ENCODE measurements around the gene KRT74.
"Not testable (repeated sequence)": the region's sequence is repeated elsewhere in the genome, so short reads cannot be mapped to it uniquely, and the experiment has no call there.

Gene KRT74

GRCh38 chr12:52602552-52602951 is 28.9 kb upstream of the KRT74 start:
- no peak for DNase-seq (ENCODE audit: low read depth)

GRCh38 chr12:52601671-52602070 is 28.0 kb upstream of the KRT74 start:
- no peak for DNase-seq (ENCODE audit: low read depth)

- DNase-seq (ENCODE audit: low read depth) = no peak
These were observed 27.4 kb upstream of the KRT74 start, which contains the start of gene KRT72 for GRCh38 chr12:52600941-52601481. KRT72 (minus strand) TSS chr12:52601463; CDS start chr12:52601452, 11 bp downstream.

DNA sequence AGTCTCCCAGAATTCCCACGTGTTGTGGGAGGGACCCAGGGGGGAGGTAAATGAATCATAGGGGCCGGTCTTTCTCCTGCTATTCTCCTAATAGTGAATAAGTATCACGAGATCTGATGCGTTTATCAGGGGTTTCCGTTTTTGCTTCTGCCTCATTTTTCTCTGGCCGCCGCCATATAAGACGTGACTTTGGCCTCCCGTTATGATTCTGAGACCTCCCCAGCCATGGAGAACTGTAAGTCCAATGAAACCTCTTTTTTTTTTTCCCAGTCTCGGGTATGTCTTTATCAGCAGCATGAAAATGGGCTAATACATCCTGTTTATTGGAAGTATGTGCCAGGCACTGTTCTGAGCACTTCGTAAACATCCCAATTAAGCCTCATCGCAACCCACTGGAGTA is 26.8 kb upstream of the KRT74 start:
- DNase-seq (ENCODE audit: low read depth) = no peak

DNA sequence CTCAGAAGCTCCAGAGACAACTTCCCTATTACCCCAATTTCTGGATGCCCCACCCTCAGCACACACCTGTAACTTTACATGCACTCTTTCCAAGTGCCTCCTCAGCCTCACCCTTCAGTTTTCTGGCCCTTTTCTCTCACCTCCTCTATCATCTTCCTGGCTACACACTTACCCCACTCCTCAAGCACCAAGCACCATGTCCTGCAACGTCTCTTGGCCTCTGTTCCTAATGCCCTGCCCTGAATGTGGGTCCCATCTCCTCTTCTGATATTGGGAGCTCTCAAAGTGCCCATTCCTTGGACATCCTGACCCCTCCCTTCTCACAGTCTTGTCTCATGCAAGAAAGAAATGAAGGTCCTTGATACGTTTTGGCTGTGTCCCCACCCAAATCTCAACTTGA is 26.4 kb upstream of the KRT74 start:
- no peak for DNase-seq (ENCODE audit: low read depth)

DNA sequence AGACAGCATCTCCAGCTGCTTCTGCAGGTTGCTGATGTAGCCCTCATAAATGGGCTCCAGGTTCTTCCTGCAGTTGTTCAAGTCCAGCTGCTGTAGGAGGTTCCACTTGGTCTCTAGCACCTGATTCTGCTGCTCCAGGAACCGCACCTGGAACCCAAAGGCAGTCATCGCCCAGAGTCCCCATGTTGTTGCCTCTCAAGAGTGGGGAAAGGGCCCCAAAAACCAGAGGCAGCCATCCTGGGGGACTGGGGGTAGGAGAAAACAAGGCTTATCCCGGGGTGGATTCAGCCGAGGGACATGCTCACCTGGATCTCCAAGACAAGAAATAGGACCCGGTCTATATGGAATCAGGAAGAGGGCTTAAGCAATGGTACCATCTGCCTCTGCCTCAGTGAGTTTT is 25.3 kb upstream of the KRT74 start:
- no peak for DNase-seq (ENCODE audit: low read depth)

GRCh38 chr12:52594237-52594636 is 20.6 kb upstream of the KRT74 start:
- DNase-seq (ENCODE audit: low read depth) = not testable (repeated sequence)

GRCh38 chr12:52591521-52591920 is 17.9 kb upstream of the KRT74 start:
- no peak for DNase-seq (ENCODE audit: low read depth)

- DNase-seq (ENCODE audit: low read depth) = no peak
These were observed 16.4 kb upstream of the KRT74 start for GRCh38 chr12:52590021-52590420.

DNA sequence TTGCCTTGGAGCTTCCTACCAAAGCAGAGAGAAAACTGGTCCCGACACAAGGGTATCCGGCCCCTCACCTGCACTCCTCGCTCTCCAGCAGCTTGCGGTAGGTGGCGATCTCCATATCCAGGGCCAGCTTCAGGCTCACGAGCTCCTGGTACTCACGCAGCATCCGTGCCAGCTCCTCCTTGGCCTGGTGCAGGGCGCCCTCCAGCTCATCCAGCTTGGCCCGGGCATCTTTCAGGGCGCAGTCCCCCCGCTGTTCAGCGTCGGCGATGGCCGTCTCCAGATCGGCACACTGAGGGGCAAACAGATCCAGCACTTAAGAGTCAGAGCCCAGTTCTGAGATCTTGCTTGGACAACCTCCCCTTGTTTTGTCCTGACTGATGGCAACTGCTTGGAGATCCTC is 13.9 kb upstream of the KRT74 start:
- DNase-seq (ENCODE audit: low read depth) = no peak

DNA sequence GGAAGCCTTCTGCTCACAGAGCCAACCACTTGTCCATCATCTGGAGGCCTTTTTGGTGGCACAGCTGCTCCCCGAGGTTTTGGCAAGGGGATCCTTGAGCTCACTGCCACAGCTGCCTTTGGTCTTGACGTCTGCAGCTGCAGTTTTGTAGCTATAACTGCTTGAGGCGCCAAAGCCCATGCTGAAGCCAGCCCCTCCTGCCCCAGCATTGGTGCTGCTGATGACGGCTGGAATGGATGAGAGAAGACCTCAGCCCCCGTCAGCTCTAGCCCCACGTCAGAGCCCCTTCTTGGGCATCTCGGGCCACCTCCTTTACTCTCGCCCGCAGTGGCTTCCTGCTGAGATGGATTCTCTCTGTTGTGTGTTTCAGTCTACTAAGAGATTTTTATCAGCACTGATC is 12.3 kb upstream of the KRT74 start:
- DNase-seq (ENCODE audit: low read depth) = peak; percentile 24

GRCh38 chr12:52585066-52585465 is 11.4 kb upstream of the KRT74 start:
- no peak for DNase-seq (ENCODE audit: low read depth)

GRCh38 chr12:52584156-52584682 is 10.6 kb upstream of the KRT74 start:
- no peak for DNase-seq (ENCODE audit: low read depth)

DNA sequence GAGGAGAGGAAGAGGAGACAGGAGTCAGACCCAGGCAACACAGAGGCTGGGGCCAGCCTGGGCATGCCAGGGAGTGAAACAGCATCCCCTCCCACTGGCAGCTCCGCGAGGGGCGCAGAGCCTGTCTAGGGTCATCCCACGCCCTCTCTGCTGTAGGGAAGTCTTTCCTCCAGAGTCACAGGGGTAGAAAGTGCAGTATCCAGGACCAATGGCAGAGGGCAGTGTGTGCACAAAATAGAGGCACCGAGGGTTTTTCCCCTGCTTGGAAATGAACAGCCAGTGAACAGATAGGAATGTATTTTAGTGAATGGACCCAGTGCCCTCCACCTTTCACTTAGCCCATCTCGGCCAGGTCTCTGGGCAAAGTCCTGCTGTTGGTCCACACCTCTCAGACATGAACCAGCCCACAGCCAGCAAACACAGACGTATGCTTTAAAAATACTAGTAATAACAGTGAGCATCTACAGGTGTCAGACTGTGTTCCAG is 9.4 kb upstream of the KRT74 start:
- DNase-seq (ENCODE audit: low read depth) = peak; percentile 44

- no peak for DNase-seq (ENCODE audit: low read depth)
These were observed 8.8 kb upstream of the KRT74 start for GRCh38 chr12:52582486-52582885.

- DNase-seq (ENCODE audit: low read depth) = no peak
These were observed 7.8 kb upstream of the KRT74 start for GRCh38 chr12:52581481-52581880.

DNA sequence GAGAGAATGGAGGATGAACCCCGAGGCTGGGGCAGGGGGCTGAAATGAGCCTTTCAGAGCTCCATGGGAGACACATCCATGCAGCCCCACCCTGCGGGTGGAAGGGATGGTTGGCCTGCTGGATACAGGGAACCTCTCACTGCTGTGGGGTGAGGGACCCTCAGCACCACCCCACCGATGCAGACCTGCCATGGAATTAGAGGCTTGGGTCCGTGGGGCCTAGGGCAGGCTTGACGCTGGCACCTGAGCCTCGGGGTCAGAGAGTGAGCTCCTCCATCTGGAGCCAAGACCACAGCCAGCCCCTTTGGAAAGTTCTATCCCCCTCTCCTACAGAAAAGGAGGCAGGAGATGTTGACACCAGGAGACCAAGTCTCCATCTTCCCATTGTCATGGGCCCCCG is 7.4 kb upstream of the KRT74 start:
- DNase-seq (ENCODE audit: low read depth) = no peak

DNA sequence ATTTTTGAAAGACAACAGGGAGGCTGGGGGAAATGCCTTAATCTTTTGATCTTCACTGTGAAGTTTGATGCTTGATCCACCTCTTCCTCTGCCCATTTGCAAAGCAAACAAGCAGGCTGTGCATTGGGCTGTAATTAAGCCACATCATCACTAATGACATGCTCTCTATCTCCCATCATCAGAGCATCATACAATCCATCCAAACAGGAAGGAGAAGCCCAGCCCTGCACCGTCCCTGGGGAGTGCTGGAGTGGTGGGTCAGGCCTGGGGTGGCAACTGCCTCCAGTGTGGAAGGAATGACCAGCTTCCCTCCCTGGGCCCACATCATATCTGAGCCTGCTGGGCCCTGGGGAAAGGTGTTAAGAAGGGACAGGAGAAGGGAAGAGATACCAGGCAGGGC is 6.9 kb upstream of the KRT74 start:
- DNase-seq (ENCODE audit: low read depth) = no peak

DNA sequence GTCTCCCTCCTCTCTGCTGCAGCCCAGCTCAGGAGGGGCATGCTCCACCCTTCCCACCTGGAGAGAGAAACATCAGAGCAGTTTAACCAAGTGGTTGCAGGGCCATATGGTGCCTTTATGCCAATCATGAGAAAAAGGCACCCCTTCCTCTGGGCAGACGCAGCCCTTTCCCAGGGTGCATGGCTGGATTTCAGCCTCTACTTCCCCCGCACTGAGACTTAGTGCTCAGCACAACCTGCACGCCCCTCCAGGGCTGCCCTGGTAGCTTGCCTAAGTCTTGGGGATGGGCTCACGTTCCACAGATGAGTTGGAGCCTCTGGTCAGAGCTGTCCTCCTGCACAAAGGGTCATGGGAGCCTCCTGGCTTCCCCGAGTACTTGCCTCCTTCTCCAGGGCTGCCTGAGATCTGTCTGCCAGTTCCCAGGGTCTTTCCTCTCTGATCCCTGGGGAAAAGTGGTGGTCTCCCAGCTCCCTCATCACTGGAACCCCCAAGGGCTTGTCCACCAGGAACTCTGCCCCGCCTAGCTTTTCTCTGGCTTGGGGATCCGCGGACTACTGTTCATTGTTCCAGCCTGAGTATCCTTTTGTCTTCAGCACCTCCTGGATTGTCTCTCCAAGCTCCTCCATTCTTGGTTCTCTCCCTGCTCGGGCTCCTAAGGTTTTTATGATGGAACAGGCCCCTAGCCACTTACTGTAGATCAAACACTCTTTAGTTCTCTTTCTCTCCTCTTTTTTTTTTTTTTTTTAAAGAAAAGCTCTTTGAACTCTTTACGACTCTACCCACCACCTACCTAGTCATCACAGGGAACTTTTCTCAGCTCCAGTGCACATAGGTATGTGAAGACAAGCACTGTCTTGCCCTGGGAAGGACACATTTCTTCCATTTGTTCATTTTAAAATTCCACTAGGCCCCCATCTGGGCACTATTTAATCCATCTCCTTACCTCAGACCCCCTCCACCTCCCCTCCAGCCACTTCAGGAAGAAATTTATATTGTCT is 6.1 kb upstream of the KRT74 start:
- DNase-seq (ENCODE audit: low read depth) = no peak

DNA sequence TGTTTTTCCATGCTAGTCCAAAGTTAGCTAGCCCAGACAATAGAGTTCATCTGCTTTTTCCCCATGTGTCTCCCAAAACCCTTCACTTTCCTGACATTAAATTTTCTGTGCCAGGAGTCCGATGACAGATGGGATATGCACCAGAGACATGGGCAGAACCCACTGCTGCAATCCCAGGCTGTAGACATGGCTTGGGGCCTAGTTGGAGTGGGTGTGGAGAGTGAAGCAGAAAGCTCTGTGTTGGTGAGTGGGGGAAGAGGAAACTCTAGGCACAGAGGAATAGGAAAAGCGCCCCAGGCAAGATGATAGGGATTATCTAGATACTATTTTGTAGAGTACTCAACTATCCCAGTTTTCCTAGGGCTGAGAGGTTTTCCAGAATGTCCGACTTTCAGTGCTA is 4.8 kb upstream of the KRT74 start:
- no peak for DNase-seq (ENCODE audit: low read depth)

- no peak for DNase-seq (ENCODE audit: low read depth)
These were observed 3.7 kb upstream of the KRT74 start for GRCh38 chr12:52577316-52577715.

DNA sequence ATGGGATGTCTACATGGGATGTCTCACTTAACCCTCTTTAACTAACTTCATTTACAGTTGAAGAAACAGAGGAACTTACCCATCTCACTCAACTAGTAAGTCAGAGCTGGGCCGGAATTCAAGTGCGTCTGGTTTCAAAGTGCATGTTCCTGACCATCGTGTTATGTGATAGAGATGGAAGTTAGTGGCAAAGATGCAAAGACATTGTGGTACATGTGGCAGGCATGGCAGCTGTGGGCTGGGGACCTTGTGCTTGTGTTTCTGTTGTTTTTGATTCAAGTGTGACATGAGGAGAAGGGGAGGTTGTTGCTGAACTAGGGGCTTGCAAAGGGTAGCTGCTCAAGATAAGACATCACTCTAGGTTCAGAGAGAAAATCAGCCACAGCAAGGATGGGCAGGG is 2.3 kb upstream of the KRT74 start:
- DNase-seq (ENCODE audit: low read depth) = no peak

- DNase-seq (ENCODE audit: low read depth) = no peak
These were observed 1.6 kb upstream of the KRT74 start for GRCh38 chr12:52575256-52575655.

Measured in stimulated activated CD8-positive, alpha-beta memory T cell treated with anti-CD3 and anti-CD28 coated beads, Interleukin-4, amount 100 ng/mL, for 24 hours (primary cell).